T-helper 1 cell treated with Interleukin-12 subunit alpha and Interleukin-12 subunit beta and Interleukin-4 antibody, amounts not matched to agents 30 ng/mL and 1 ng/mL, for 36 hours (primary cell): ENCODE measurements around the gene RGS9. TPM values are rescaled to one million over a fixed set of nuclear protein-coding genes. Genes with fewer than 3 reads are reported as not detected.

Source experiments
- intact Hi-C: fragments of 100-400 bp; cut with micrococcal nuclease; formaldehyde crosslinking; loops from one replicate; pipeline ENCODE4 v1.15.1; 2024
- total RNA-seq: library from RNA; stranded (reverse); gene quantifications from 2 replicates; pipeline ENCODE4 v1.2.3, GENCODE V29; 2022

The RGS9 gene
- total RNA-seq, 1 donor from 2014 or later = 4.1 TPM

GRCh38 chr17:65235284-65235683, 98.1 kb downstream of the RGS9 start:
- intact Hi-C loops = no loop called here

- intact Hi-C loops = no loop called here
Measured at GRCh38 chr17:65236321-65236720, 99.2 kb downstream of the RGS9 start.

GRCh38 chr17:65243838-65244625, 106.9 kb downstream of the RGS9 start:
- intact Hi-C loops = no loop called here

GRCh38 chr17:65246252-65246651, 109.1 kb downstream of the RGS9 start:
- intact Hi-C loops = no loop called here

GRCh38 chr17:65249774-65250173, 112.6 kb downstream of the RGS9 start:
- intact Hi-C loops = no loop called here

GRCh38 chr17:65254166-65254565, 117.0 kb downstream of the RGS9 start:
- intact Hi-C loops = no loop called here

GRCh38 chr17:65259281-65259680, 122.1 kb downstream of the RGS9 start:
- intact Hi-C loops = no loop called here

GRCh38 chr17:65259696-65260485, 122.7 kb downstream of the RGS9 start:
- intact Hi-C loops = loop anchor here (10.0 kb wide), 1 partner anchor 265 kb away; no protein-coding TSS in a partner anchor

GRCh38 chr17:65260626-65261025, 123.5 kb downstream of the RGS9 start:
- intact Hi-C loops = loop anchor here (10.0 kb wide), 1 partner anchor 264 kb away; no protein-coding TSS in a partner anchor

- intact Hi-C loops = loop anchor here (10.0 kb wide), 1 partner anchor 264 kb away; no protein-coding TSS in a partner anchor
Measured at GRCh38 chr17:65261152-65261551, 124.0 kb downstream of the RGS9 start.

- intact Hi-C loops = loop anchor here (10.0 kb wide), 1 partner anchor 263 kb away; no protein-coding TSS in a partner anchor
Measured at GRCh38 chr17:65261682-65262636, 124.8 kb downstream of the RGS9 start.

- intact Hi-C loops = loop anchor here (2.0 to 10.0 kb wide), 2 partner anchors 36 to 260 kb away; no protein-coding TSS in a partner anchor
Measured at GRCh38 chr17:65265276-65265675, 128.1 kb downstream of the RGS9 start.

GRCh38 chr17:65268832-65269231, 131.7 kb downstream of the RGS9 start:
- intact Hi-C loops = loop anchor here (10.0 kb wide), 1 partner anchor 256 kb away; no protein-coding TSS in a partner anchor

GRCh38 chr17:65270499-65271253, 133.5 kb downstream of the RGS9 start:
- intact Hi-C loops = no loop called here

- intact Hi-C loops = no loop called here
Measured at GRCh38 chr17:65271296-65271695, 134.1 kb downstream of the RGS9 start.

Other genes starting within 250 kb of the RGS9 start
- gene LRRC37A3, start 217.9 kb upstream of the RGS9 start, total RNA-seq = 12.7 and 13.2 TPM in 2 replicates
- gene GNA13, start 80.6 kb upstream of the RGS9 start, total RNA-seq = 77.7 and 79.9 TPM in 2 replicates